Immature natural killer cell (primary cell): Measurements from ENCODE around the gene BACE2. TPM values are rescaled to one million over a fixed set of nuclear protein-coding genes. Genes with fewer than 3 reads are reported as not detected.

Experiments
- DNase-seq, 3 donors: peaks; one replicate each; pipeline ENCODE4 v3.0.0; 2022; ENCODE audit warnings: mixed read lengths in 1 of 3
- H3K27ac Mint-ChIP-seq, 6 donors: one replicate each; pipeline ENCODE4 v1.8.0; 2020; ENCODE audit warnings: mixed read lengths in 6 of 6, mild to moderate bottlenecking in 5 of 6, inconsistent platforms in 4 of 6, moderate library complexity in 3 of 6
- H3K27me3 Mint-ChIP-seq, 3 donors: one replicate each; pipeline ENCODE4 v1.8.0; 2020 to 2021; ENCODE audit warnings: low read depth in 3 of 3, mild to moderate bottlenecking in 3 of 3, mixed read lengths in 3 of 3, moderate library complexity in 3 of 3, inconsistent platforms in 1 of 3
- H3K36me3 Mint-ChIP-seq, 3 donors: one replicate each; pipeline ENCODE4 v1.8.0; 2020; ENCODE audit warnings: mixed read lengths in 3 of 3, inconsistent platforms in 2 of 3, mild to moderate bottlenecking in 2 of 3
- H3K4me1 Mint-ChIP-seq, 2 donors: one replicate each; pipeline ENCODE4 v1.8.0; 2020; ENCODE audit warnings: inconsistent platforms in 2 of 2, mild to moderate bottlenecking in 2 of 2, mixed read lengths in 2 of 2, moderate library complexity in 1 of 2
- H3K4me3 Mint-ChIP-seq, 5 donors: one replicate each; pipeline ENCODE4 v1.8.0; 2020; ENCODE audit warnings: mild to moderate bottlenecking in 5 of 5, mixed read lengths in 5 of 5, inconsistent platforms in 3 of 5, moderate library complexity in 3 of 5
- H3K9me3 Mint-ChIP-seq, 6 donors: one replicate each; pipeline ENCODE4 v1.8.0; 2020; ENCODE audit warnings: mild to moderate bottlenecking in 6 of 6, mixed read lengths in 6 of 6, inconsistent platforms in 4 of 6, moderate library complexity in 3 of 6
- polyA plus RNA-seq, 3 donors: library from polyadenylated mRNA; unstranded; fragments of 300-500 nt; fragmentation: Illumina TruSeq; gene quantifications; one replicate each; pipeline ENCODE4 v1.2.3, GENCODE V29; 2021

BACE2 gene
- polyA plus RNA-seq, 3 donors from 2014 or later: 0.82 to 2.1 TPM; not detected in 1

DNA sequence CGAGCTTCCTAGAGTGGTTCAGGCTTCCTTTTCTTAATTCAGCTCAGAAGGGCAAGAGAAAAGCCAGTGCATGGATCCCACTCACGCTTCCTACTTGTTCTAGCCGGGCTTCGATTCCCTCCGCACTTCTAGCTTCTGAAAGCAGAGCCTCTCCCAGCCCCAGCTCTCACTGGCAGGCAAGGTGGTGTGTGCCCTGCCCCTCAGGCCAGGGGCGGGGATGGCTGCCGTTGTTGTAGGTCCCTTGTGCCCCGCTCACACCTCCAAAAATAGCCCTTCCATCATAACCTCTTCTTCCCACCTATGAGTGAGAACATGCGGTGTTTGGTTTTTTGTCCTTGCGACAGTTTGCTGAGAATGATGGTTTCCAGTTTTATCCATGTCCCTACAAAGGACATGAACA, 31.6 kb downstream of the BACE2 start:
- H3K27ac Mint-ChIP-seq: no peak overlapping the region
- H3K27me3 Mint-ChIP-seq: peaks cover 5 to 9% (median 7%) of the 10 kb centered on the region in 3 donors
- H3K9me3 Mint-ChIP-seq: no peaks in the 10 kb centered on the region
- no peak overlapping the region for H3K4me3 Mint-ChIP-seq
- no peak for DNase-seq
- no peaks in the 10 kb centered on the region for H3K4me1 Mint-ChIP-seq
- H3K36me3 Mint-ChIP-seq: no peaks in the 10 kb centered on the region

DNA sequence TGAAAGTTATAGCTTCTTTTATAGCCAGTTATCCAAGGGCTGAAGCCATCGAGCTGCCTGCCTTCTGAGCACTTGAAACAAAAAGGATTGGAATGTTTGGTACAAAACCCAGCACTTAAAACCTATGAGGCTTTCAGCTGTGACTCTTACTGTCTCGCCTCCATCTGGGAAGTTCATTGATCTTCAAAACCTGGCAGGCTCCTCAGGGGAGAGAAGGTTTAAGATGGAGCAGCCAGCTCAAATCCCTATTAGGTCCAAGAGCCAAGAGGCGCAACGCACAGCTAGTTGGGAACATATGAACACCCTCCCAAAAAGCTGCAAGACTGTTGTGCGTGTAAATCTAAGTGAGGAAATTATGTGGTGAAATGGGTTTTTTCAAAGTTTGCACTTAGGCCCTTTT, 33.4 kb downstream of the BACE2 start:
- Mint-ChIP-seq H3K27me3 (peaks cover 5 to 9% (median 7%) of the 10 kb centered on the region in 3 donors), H3K4me1 (no peaks in the 10 kb centered on the region), H3K36me3 (no peaks in the 10 kb centered on the region), H3K4me3 (no peak overlapping the region), H3K9me3 (no peaks in the 10 kb centered on the region), H3K27ac (no peak overlapping the region)
- DNase-seq: no peak

DNA sequence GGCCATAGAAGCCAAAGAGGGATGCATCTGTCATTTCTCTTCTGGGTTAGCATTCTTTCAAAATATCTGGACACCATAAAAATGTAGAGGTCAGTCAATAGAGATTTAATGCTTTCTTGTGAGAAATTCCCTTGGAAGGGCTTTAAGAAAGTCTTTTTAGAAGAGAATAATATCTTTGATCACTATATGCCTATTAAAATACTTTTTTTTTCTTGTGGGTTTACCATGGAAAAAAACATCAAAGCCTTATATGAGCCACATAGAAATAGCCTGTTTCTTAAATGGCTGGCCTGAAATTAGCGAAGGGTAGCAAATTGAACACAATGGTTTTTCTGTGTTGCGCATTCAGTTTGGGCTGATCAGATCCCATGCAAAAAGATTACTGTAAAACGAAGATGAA, 36.8 kb downstream of the BACE2 start:
- H3K27me3 Mint-ChIP-seq: peaks cover 3 to 9% (median 4%) of the 10 kb centered on the region in 3 donors
- no peaks in the 10 kb centered on the region for H3K36me3 Mint-ChIP-seq
- no peaks in the 10 kb centered on the region for H3K9me3 Mint-ChIP-seq
- H3K4me3 Mint-ChIP-seq: no peak overlapping the region
- no peak for DNase-seq
- H3K27ac Mint-ChIP-seq: no peak overlapping the region
- peaks cover 0 to 2% of the 10 kb centered on the region in 2 donors for H3K4me1 Mint-ChIP-seq

DNA sequence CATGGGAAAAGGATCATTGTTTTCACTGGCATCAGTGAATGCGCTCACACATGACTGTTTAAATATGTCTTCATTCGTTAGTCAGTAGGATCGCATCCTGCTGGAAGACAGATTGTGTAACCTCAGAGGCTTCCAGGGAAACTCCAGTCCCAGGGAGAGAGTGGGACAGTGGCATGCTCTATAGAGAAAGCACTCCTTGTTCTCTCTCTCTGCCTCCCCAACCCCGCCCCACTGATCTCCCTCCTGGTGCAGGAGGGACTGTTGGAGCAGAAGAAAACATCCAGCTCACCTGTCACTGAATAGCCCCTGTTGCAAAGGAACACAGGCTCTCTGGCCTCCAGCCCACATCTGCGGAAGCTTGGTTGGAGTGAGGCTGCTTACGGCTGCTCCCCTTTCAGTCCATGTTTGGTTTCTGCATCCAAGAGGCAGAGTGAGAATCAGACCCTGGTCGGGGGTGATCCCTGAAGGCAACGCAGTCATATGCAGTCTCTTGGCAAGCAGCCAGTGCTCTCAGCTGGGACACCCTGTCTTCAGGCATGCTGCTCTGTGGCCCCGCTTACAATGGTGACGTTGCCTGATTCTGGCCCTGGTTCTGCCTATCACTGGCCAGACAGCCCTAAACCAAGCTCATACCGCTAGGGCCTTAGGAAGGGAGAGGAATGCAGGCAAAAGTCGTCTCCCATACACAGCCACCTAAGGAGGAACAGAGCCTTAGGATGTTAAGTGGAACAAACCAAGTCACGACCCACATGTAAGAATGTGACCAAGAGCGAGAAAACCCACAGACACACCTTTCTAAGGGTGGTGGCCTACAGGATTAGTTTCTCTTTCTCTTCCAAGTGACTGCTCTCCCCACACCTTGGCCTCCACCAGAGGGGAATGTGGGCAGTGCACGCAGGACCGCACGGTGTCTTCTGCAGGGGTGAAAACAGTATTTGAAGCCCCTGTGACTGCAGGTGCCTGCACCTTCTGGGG, 39.7 kb downstream of the BACE2 start:
- peak; percentile 7 to 26 (median 22) for DNase-seq
- peaks cover 3 to 4% (median 3%) of the 10 kb centered on the region in 3 donors for H3K27me3 Mint-ChIP-seq
- peak overlapping the region in 1 of 5 donors; percentile 56 for H3K4me3 Mint-ChIP-seq
- no peaks in the 10 kb centered on the region for H3K9me3 Mint-ChIP-seq
- peak overlapping the region in 1 of 6 donors; percentile 19 for H3K27ac Mint-ChIP-seq
- H3K4me1 Mint-ChIP-seq: peaks cover 0 to 2% of the 10 kb centered on the region in 2 donors
- H3K36me3 Mint-ChIP-seq: no peaks in the 10 kb centered on the region

DNA sequence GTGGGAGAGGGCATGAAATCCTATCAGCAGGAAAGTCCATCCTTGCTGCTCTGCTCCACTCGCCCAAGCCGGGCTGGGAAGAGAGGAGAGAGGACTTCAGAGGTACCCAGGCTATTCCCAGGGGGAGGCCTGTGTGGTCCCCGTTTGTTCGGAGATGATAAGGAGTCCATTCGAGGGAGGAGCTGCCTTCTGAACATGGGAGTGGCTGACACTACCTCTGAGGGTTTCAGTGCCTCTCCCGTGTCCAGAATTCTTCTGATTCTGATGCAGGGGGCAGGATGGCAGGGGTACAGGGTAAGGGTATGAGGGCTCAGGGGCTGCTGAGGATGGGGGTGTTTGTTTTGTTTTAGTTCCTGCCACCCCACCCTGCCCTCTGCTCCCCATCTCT, 40.4 kb downstream of the BACE2 start:
- H3K4me3 Mint-ChIP-seq: no peak overlapping the region
- no peaks in the 10 kb centered on the region for H3K36me3 Mint-ChIP-seq
- no peaks in the 10 kb centered on the region for H3K9me3 Mint-ChIP-seq
- no peak overlapping the region for H3K27ac Mint-ChIP-seq
- no peak for DNase-seq
- peaks cover 2 to 4% (median 2%) of the 10 kb centered on the region in 3 donors for H3K27me3 Mint-ChIP-seq
- peaks cover 0 to 2% of the 10 kb centered on the region in 2 donors for H3K4me1 Mint-ChIP-seq

DNA sequence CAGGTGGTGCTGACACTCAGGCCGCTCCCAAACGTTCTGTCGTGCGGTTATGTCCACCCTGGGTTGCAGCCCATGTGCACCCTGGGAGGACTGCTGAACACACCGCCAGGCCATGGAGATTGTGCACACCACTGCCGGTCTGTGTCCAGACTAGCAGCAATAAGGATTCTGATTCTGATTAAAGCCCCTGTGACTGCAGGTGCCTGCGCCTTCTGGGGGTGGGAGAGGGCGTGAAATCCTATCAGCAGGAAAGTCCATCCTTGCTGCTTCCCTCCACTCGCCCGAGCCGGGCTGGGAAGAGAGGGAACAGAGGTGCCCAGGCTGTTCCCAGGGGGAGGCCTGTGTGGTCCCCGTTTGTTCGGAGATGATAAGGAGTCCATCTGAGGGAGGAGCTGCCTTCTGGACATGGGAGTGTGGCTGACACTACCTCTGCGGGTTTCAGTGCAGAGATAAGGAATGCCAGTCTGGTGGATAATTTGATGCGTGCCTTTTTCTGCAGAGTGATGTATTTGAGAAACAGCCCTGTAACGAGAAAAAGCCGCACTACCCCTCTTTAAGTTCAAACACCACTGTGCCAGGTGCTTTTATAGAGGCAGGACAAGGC, 41.2 kb downstream of the BACE2 start:
- DNase-seq: no peak
- peaks cover 0 to 2% (median 2%) of the 10 kb centered on the region in 3 donors for H3K27me3 Mint-ChIP-seq
- no peak overlapping the region for H3K27ac Mint-ChIP-seq
- no peaks in the 10 kb centered on the region for H3K36me3 Mint-ChIP-seq
- H3K4me3 Mint-ChIP-seq: no peak overlapping the region
- no peaks in the 10 kb centered on the region for H3K9me3 Mint-ChIP-seq
- H3K4me1 Mint-ChIP-seq: peaks cover 0 to 2% of the 10 kb centered on the region in 2 donors

DNA sequence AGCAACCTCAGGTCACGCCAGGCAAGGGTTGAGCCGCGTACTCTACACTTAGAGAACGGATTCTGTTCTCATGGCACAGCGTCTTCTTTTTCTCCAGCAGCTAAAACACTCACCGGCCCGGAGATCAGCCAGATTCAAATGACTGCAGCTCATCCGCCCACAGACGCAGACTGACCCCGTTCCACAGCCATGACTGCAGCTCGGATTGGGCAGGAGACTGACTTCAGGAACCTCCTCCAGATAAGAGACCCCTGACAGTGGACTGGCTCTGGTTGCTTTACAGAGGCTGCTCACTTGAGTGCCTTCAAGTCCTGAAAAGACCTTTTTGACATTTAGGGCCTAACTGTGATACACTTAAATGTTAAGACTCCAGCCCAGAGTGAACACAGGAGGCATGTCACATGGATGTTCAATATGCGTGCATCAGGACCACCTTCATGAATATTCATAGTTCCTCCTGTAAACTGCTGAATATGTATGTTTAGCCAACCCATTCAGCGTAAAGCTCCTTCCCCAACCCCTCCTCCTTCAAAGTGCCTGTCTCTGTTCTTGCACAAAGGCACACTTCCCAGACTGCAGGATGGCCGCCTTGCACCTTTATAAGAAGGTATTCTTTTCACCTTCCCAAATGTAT, 42.6 kb downstream of the BACE2 start:
- DNase-seq: no peak
- Mint-ChIP-seq H3K4me1 (peaks cover 3 to 8% of the 10 kb centered on the region in 2 donors), H3K36me3 (no peaks in the 10 kb centered on the region), H3K9me3 (no peaks in the 10 kb centered on the region), H3K4me3 (no peak overlapping the region), H3K27ac (no peak overlapping the region), H3K27me3 (peaks cover 0 to 5% (median 2%) of the 10 kb centered on the region in 3 donors)

DNA sequence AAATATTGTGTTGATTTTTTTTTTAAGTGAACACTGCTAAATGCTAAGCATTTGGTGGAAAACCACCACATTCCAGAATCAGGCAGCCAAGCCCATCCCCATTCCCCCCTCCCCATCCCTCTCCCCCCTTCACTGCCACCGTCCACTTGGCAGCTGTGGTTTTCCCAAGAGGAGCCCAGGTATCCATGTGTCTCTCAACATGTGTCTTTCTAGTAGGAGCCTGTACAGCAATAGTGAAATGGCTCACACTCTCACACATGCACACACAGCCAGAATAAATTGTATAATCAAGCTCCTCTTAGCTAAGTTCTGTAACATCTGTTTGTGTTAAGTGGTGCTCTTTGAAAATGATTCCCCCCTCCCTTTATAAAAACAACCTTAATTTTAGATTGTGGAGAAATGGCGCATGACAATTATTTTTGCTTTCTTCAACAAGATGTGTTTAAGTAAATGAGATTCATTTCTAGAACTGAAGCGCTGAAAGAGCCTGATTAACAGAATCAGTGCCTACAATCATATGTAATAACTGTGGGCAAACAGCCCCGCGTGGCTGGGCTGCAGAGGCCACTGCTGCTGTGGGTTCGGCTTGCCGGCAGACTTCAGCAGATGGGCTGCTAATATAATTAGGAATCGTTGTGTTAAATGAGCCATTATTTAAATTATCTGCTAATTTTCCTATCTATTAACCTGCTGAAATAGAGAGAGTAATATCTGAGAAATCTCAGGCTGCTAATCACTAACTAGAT, 43.3 kb downstream of the BACE2 start:
- no peak overlapping the region for H3K27ac Mint-ChIP-seq
- H3K9me3 Mint-ChIP-seq: no peaks in the 10 kb centered on the region
- H3K36me3 Mint-ChIP-seq: no peaks in the 10 kb centered on the region
- H3K4me3 Mint-ChIP-seq: no peak overlapping the region
- peaks cover 0 to 6% (median 3%) of the 10 kb centered on the region in 3 donors for H3K27me3 Mint-ChIP-seq
- DNase-seq: no peak
- H3K4me1 Mint-ChIP-seq: peaks cover 9 to 15% of the 10 kb centered on the region in 2 donors

DNA sequence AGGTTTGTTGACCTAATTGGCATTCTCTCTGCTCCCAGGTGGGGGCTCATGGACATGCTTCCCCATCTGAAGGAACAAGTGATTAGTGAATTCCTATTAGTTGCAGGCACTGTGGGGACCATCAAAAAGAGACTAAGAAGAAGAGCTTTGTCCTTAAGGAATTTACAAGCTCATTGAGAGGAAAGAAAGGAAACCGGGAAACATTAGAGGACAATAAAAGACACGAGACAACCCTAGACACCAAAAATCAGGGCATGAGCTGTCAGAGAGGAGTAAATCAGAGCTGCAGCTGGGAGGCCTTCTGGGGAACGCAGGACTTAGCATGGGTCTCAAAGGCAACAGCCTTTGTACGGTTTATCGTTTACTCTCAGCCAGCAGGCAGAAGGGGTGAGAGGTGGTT, 45.1 kb downstream of the BACE2 start:
- no peaks in the 10 kb centered on the region for H3K9me3 Mint-ChIP-seq
- no peak overlapping the region for H3K27ac Mint-ChIP-seq
- H3K4me3 Mint-ChIP-seq: no peak overlapping the region
- peaks cover 0 to 7% (median 6%) of the 10 kb centered on the region in 3 donors for H3K27me3 Mint-ChIP-seq
- peaks cover 9 to 18% of the 10 kb centered on the region in 2 donors for H3K4me1 Mint-ChIP-seq
- no peaks in the 10 kb centered on the region for H3K36me3 Mint-ChIP-seq
- no peak for DNase-seq

DNA sequence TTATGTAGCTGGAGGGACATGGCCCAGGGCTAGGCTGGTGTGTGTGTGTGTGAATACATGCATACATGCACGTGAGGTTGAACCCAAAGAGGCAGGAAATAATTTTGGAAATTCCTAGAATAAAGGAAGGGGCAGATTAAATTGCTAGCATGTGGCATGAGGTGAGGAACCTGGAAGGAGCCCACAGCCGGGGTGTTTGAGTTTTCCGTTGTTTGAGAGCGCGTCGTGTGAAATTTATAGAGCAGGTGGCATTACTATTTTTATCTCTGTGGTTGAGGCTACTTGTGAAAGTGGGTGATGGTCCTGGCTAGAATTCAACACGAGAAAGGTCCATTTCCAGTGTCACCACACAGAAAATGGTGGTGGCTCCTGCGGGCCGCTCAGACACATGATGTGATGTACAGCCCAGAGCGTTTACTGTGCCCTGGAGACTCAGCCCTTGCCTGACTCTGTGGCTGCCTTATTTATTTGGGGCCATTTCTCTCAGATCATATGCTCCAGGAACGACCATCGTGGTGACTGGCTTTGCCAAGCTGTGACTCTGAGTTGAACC, 48.0 kb downstream of the BACE2 start:
- H3K9me3 Mint-ChIP-seq: no peaks in the 10 kb centered on the region
- H3K36me3 Mint-ChIP-seq: no peaks in the 10 kb centered on the region
- peaks cover 0 to 8% (median 7%) of the 10 kb centered on the region in 3 donors for H3K27me3 Mint-ChIP-seq
- no peak overlapping the region for H3K27ac Mint-ChIP-seq
- H3K4me3 Mint-ChIP-seq: peak overlapping the region in 2 of 5 donors; percentile 4 to 60
- peaks cover 9 to 18% of the 10 kb centered on the region in 2 donors for H3K4me1 Mint-ChIP-seq
- peak in 1 of 3 donors; percentile 3 for DNase-seq

DNA sequence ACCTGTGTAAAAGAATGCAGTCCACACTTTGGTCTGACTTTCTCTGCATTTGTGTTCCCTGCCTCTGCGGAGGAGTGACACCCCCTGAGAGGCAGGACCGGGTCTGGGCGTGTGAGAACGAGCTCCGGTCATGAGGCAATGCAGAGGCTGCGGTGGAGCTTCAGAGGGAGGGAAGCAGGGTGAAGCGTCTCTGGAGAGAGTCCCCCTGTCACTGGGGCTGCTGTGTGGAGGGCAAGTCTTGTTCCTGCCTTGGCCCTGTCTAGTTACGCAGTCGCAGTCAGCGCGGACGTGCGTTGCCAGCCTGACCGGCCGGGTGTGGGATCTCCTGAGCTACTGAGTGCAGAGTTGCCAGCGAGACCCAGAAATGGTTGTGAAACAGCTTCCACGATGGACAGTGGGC, 48.5 kb downstream of the BACE2 start:
- Mint-ChIP-seq H3K36me3 (no peaks in the 10 kb centered on the region), H3K9me3 (no peaks in the 10 kb centered on the region), H3K4me1 (peaks cover 9 to 18% of the 10 kb centered on the region in 2 donors), H3K4me3 (no peak overlapping the region), H3K27me3 (peaks cover 0 to 8% (median 7%) of the 10 kb centered on the region in 3 donors), H3K27ac (no peak overlapping the region)
- no peak for DNase-seq

DNA sequence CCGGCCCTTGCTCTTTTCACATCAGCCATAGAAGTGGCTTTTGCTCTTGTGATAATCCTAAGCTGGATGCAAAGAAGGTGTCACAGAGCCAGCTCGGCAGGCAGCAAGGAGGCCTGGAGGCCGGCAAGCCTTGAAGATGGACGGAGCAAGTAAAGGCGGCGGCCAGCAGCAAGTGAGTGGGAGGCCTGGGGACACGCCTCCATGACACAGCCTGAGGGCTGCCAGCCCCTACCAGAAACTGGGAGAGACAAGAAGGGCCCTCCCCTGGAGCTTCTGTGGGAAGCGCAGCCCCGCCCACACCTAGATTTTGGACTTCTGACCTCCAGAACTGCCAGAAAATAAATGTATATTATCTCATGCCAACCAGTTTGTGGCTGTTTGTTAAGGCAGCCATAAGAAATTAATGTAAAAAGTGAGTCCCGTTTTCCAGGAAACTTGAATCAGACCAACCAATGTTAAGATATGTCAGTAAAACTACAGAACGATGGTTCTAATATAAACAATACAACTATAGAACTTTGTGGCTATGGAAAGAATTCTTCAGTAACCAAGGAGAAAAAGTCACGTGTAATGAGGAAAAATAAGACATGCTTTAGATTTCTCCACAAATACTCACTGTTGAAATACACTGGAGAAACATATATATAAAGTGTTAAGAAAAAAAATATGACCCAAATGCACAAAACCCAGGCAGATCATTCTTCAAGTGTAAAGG, 49.9 kb downstream of the BACE2 start:
- DNase-seq: no peak

More for the DNA sequence above, 49.9 kb downstream of the BACE2 start:
- Mint-ChIP-seq H3K4me1 (peaks cover 9 to 18% of the 10 kb centered on the region in 2 donors), H3K36me3 (no peaks in the 10 kb centered on the region), H3K9me3 (no peaks in the 10 kb centered on the region), H3K4me3 (no peak overlapping the region), H3K27ac (no peak overlapping the region), H3K27me3 (peaks cover 0 to 7% (median 6%) of the 10 kb centered on the region in 3 donors)
